GM21717 (cell line): Measurements from ENCODE around the gene SUSD2.

Experiments used
- ATAC-seq: cut with Tn5 transposase; IDR thresholded peaks from one replicate; pipeline ENCODE4 v1.9.1; 2021; ENCODE audit warnings: mild to moderate bottlenecking, moderate library complexity; ENCODE audit not compliant: unreplicated experiment

The SUSD2 gene

GRCh38 chr22:24153353-24153752 lies 27.9 kb upstream of the SUSD2 start:
- ATAC-seq, result no peak

- no peak for ATAC-seq
These were observed 27.3 kb upstream of the SUSD2 start for GRCh38 chr22:24153959-24154358.

- ATAC-seq, result no peak
These were observed 26.5 kb upstream of the SUSD2 start for GRCh38 chr22:24154826-24155225.

GRCh38 chr22:24155627-24156140 lies 25.6 kb upstream of the SUSD2 start:
- ATAC-seq, result peak; percentile 26

- peak; percentile 28 for ATAC-seq
These were observed 25.0 kb upstream of the SUSD2 start for GRCh38 chr22:24156141-24156912.

GRCh38 chr22:24156913-24157821 lies 24.1 kb upstream of the SUSD2 start:
- peak; percentile 62 for ATAC-seq

- no peak for ATAC-seq
These were observed 23.5 kb upstream of the SUSD2 start for GRCh38 chr22:24157822-24158135.

- no peak for ATAC-seq
These were observed 21.6 kb upstream of the SUSD2 start for GRCh38 chr22:24159650-24160049.

GRCh38 chr22:24160546-24160945 lies 20.7 kb upstream of the SUSD2 start:
- no peak for ATAC-seq

GRCh38 chr22:24161485-24161884 lies 19.8 kb upstream of the SUSD2 start:
- ATAC-seq, result no peak

GRCh38 chr22:24161909-24162308 lies 19.4 kb upstream of the SUSD2 start:
- no peak for ATAC-seq

- no peak for ATAC-seq
These were observed 18.9 kb upstream of the SUSD2 start for GRCh38 chr22:24162436-24162835.

GRCh38 chr22:24164243-24164642 lies 17.0 kb upstream of the SUSD2 start:
- no peak for ATAC-seq

GRCh38 chr22:24164940-24165339 lies 16.3 kb upstream of the SUSD2 start:
- no peak for ATAC-seq

GRCh38 chr22:24165673-24166072 lies 15.6 kb upstream of the SUSD2 start:
- ATAC-seq, result no peak

GRCh38 chr22:24166811-24167210 lies 14.5 kb upstream of the SUSD2 start:
- ATAC-seq, result no peak

GRCh38 chr22:24169439-24170058 lies 11.7 kb upstream of the SUSD2 start:
- no peak for ATAC-seq

GRCh38 chr22:24170188-24170587 lies 11.1 kb upstream of the SUSD2 start:
- ATAC-seq, result no peak

- ATAC-seq, result no peak
These were observed 10.7 kb upstream of the SUSD2 start for GRCh38 chr22:24170632-24171031.

GRCh38 chr22:24171822-24172221 lies 9.5 kb upstream of the SUSD2 start:
- no peak for ATAC-seq

- no peak for ATAC-seq
These were observed 6.0 kb upstream of the SUSD2 start for GRCh38 chr22:24175160-24175808.
